ENCODE results near the gene GRIN2D.

The GRIN2D gene

GRCh38 chr19:48418317-48419064 is 25.0 kb downstream of the GRIN2D start (continued):
- TF ChIP-seq ZNF449 (tag by site-specific recombination; IDR thresholded peaks at IDR 0.05) = peak; percentile 49; the same call in 1 of the 2 replicates

- Histone ChIP-seq H3K36me3 (ENCODE audit: control insufficient read depth in 2 of 2, insufficient read depth in 1 of 2, low read length in 2 of 2) (no peaks in the 10 kb centered on the region), H3K4me1 (ENCODE audit: control insufficient read depth, insufficient read depth, low read length) (peaks cover 2% of the 10 kb centered on the region; the same call in 1 of the 2 replicates), H3K9me3 (ENCODE audit: control insufficient read depth, insufficient read depth, low read depth, low read length) (no peaks in the 10 kb centered on the region), H3K4me3 (ENCODE audit: low read depth, low read length) (no peak overlapping the region), H3K27ac (ENCODE audit: extremely low read depth, low read depth, low read length) (no peak overlapping the region)
- CTCF ChIA-PET = interaction anchor here (0.6 kb wide), 2 partner anchors 62 to 182 kb away, joined by 3 read pairs; no protein-coding TSS in a partner anchor
- POLR2A ChIA-PET = interaction anchor here (1.1 to 1.4 kb wide), 2 partner anchors 29 to 55 kb away, joined by 3 read pairs; partner anchors contain the start of genes KDELR1, SYNGR4 and TMEM143
- TF ChIP-seq ZBTB11 (tag by site-specific recombination; conservative IDR thresholded peaks at IDR 0.05; ENCODE audit: low read depth) (0 out of 2 replicates have a peak, but pooled peaks have one; percentile 12), ZBTB6 (tag by site-specific recombination; IDR thresholded peaks at IDR 0.05) (no peak), PATZ1 (tag by site-specific recombination; IDR thresholded peaks at IDR 0.05) (peak; percentile 72), ZNF623 (tag by site-specific recombination; IDR thresholded peaks at IDR 0.05) (no peak), KLF1 (tag by site-specific recombination; IDR thresholded peaks at IDR 0.05) (peak; percentile 43; the same call in 1 of the 2 replicates), ZNF785 (tag by site-specific recombination; IDR thresholded peaks at IDR 0.05) (no peak), ZNF521 (tag by site-specific recombination; IDR thresholded peaks at IDR 0.05) (no peak), ZNF561 (tag by site-specific recombination; IDR thresholded peaks at IDR 0.05; ENCODE audit: borderline replicate concordance) (no peak), BCL6B (tag by site-specific recombination; IDR thresholded peaks at IDR 0.05) (no peak), ZBTB48 (tag by site-specific recombination; IDR thresholded peaks at IDR 0.05) (no peak), SETDB1 (IDR thresholded peaks at IDR 0.05; ENCODE audit: insufficient read length, low read length) (no peak), ZNF76 (tag by site-specific recombination; IDR thresholded peaks at IDR 0.05; ENCODE audit: borderline replicate concordance, low read depth) (peak; percentile 95), HIC1 (tag by site-specific recombination; IDR thresholded peaks at IDR 0.05) (no peak), PBX3 (CRISPR knock-in tag; IDR thresholded peaks at IDR 0.05) (no peak), INSM2 (tag by site-specific recombination; IDR thresholded peaks at IDR 0.05) (no peak), ZFP69B (tag by site-specific recombination; IDR thresholded peaks at IDR 0.05) (no peak)
Measured at GRCh38 chr19:48419158-48419920, 25.9 kb downstream of the GRIN2D start.
